CD4-positive, alpha-beta T cell treated with Interleukin-17A for 4 hours (primary cell): ENCODE results near the gene RIT1.

Source experiments
- DNase-seq: peaks from one replicate; pipeline ENCODE4 v3.0.0-alpha.2; 2020; ENCODE audit warnings: mixed read lengths

Gene RIT1

GRCh38 chr1:155888481-155888880, 22.7 kb downstream of the RIT1 start:
- no peak for DNase-seq

GRCh38 chr1:155884982-155885381, 26.2 kb downstream of the RIT1 start:
- DNase-seq = no peak

- DNase-seq = no peak
Measured at GRCh38 chr1:155884031-155884960, 26.9 kb downstream of the RIT1 start.

GRCh38 chr1:155882766-155883165, 28.4 kb downstream of the RIT1 start:
- DNase-seq = no peak

- no peak for DNase-seq
Measured at GRCh38 chr1:155882235-155882634, 28.9 kb downstream of the RIT1 start.

- DNase-seq = no peak
Measured at GRCh38 chr1:155880950-155881349, 30.2 kb downstream of the RIT1 start.

GRCh38 chr1:155880251-155880650, 30.9 kb downstream of the RIT1 start:
- DNase-seq = no peak

GRCh38 chr1:155877945-155878344, 33.2 kb downstream of the RIT1 start:
- no peak for DNase-seq

- no peak for DNase-seq
Measured at GRCh38 chr1:155873860-155874259, 37.3 kb downstream of the RIT1 start.

GRCh38 chr1:155872527-155872926, 38.6 kb downstream of the RIT1 start:
- DNase-seq = no peak

GRCh38 chr1:155871390-155871789, 39.8 kb downstream of the RIT1 start:
- no peak for DNase-seq

GRCh38 chr1:155867766-155868165, 43.4 kb downstream of the RIT1 start:
- DNase-seq = no peak

GRCh38 chr1:155864393-155864792, 46.8 kb downstream of the RIT1 start:
- DNase-seq = no peak

GRCh38 chr1:155861896-155862295, 49.3 kb downstream of the RIT1 start:
- no peak for DNase-seq

GRCh38 chr1:155860970-155861510, 50.1 kb downstream of the RIT1 start:
- DNase-seq = no peak

- peak; percentile 51 for DNase-seq
Measured at GRCh38 chr1:155859881-155860871, 51.0 kb downstream of the RIT1 start.

- peak; percentile 97 for DNase-seq
Measured at GRCh38 chr1:155859234-155859829, 51.8 kb downstream of the RIT1 start, which contains the start of gene SYT11. Gene SYT11, plus strand, starts transcription at chr1:155859567. Its CDS starts 195 bp downstream, at chr1:155859762.

- no peak for DNase-seq
Measured at GRCh38 chr1:155858800-155859233, 52.3 kb downstream of the RIT1 start.

- peak; percentile 91 for DNase-seq
Measured at GRCh38 chr1:155856975-155857930, 53.9 kb downstream of the RIT1 start, which contains the start of gene GON4L. Gene GON4L, minus strand, starts transcription at chr1:155857214. Its CDS starts 3,434 bp downstream, at chr1:155853780.

GRCh38 chr1:155856257-155856974, 54.7 kb downstream of the RIT1 start:
- DNase-seq = no peak
